HepG2 (cell line): ENCODE results near the gene RABGAP1L. TPM values are rescaled to one million over a fixed set of nuclear protein-coding genes. Genes with fewer than 3 reads are reported as not detected.

ENCODE experiments used
- ATAC-seq: fragments of 200-7000 bp; cut with Tn5 transposase; 3 replicates; pipeline ENCODE4 v1.9.1; 2020; ENCODE audit warnings: mild to moderate bottlenecking, moderate library complexity
- BruUV-seq: library from RNA; stranded (reverse); fragments of 400-500 nt; replicated peaks from 2 replicates; lab custom pipeline; 2021; lab: Mats Ljungman, UMichigan
- CTCF ChIA-PET: fragments of 300-600 bp; formaldehyde crosslinking; extraction: SDS; loops from one replicate; lab custom pipeline; 2021; ENCODE audit warnings: low total read pairs, inconsistent platforms, low intra/inter-chr PET ratio; lab: Yijun Ruan, JAX
- POLR2A ChIA-PET: fragments of 350-600 bp; sonication (Branson Sonifier 250); formaldehyde crosslinking; loops from one replicate; lab custom pipeline; 2020; ENCODE audit warnings: antibody characterized with exemption, inconsistent platforms; lab: Yijun Ruan, JAX
- DNase-seq: peaks from one replicate; pipeline ENCODE4 v3.0.0-alpha.2; 2015; ENCODE audit warnings: low spot score
- FAIRE-seq: peaks from 3 replicates; lab custom pipeline; 2011; peaks lifted over from hg19 to GRCh38; lab: Jason Lieb, UNC
- H2AFZ ChIP-seq: one replicate; pipeline ENCODE4 v1.6.1; 2011; ENCODE audit warnings: low read length, inconsistent platforms
- H3K27ac ChIP-seq: fragments of 300-600 bp; 3 replicates; pipeline ENCODE4 v1.8.0; 2011; ENCODE audit warnings: mixed run types, mild to moderate bottlenecking, mixed read lengths, low read length, inconsistent platforms; ENCODE audit not compliant: insufficient read depth; ENCODE audit errors: extremely low read length
- H3K27me3 ChIP-seq, 2 experiments: fragments of 200-600 bp in 1 of 2; 2 replicates in 1 of 2; 3 replicates in 1 of 2; pipeline versions ENCODE4 v1.6.0 to v1.8.0; 2011; ENCODE audit warnings: low read length in 2 of 2, mild to moderate bottlenecking in 2 of 2, moderate library complexity in 2 of 2, inconsistent platforms in 1 of 2; ENCODE audit not compliant: insufficient read depth in 2 of 2, control insufficient read depth in 1 of 2
- H3K36me3 ChIP-seq, 2 experiments: fragments of 200-600 bp in 1 of 2; replicated peaks in 1 of 2; 2 replicates in 1 of 2; 3 replicates in 1 of 2; pipeline versions ENCODE4 v1.5.1 to v1.8.0; 2011; ENCODE audit warnings: low read length in 2 of 2, inconsistent platforms in 1 of 2; ENCODE audit not compliant: insufficient read depth in 2 of 2, control insufficient read depth in 1 of 2
- H3K4me1 ChIP-seq: 2 replicates; pipeline ENCODE4 v1.5.1; 2012; ENCODE audit warnings: low read length, inconsistent platforms; ENCODE audit not compliant: insufficient read depth
- H3K4me2 ChIP-seq: 2 replicates; pipeline ENCODE4 v1.6.0; 2011; ENCODE audit warnings: low read depth, low read length, inconsistent platforms
- H3K4me3 ChIP-seq, 3 experiments: fragments of 200-600 bp in 1 of 3; sonication (generic), shearing (Covaris generic) in 1 of 3; replicated peaks in 1 of 3; 2 replicates each; pipeline ENCODE4 v1.5.1; 2011 to 2016; ENCODE audit warnings: low read length in 3 of 3, inconsistent platforms in 2 of 3, low read depth in 2 of 3, mild to moderate bottlenecking in 2 of 3, control low read depth in 1 of 3, mixed read lengths in 1 of 3; ENCODE audit not compliant: insufficient read depth in 1 of 3
- H3K79me2 ChIP-seq: one replicate; pipeline ENCODE4 v1.6.1; 2011; ENCODE audit warnings: low read length, inconsistent platforms; ENCODE audit not compliant: insufficient read depth
- H3K9ac ChIP-seq: 2 replicates; pipeline ENCODE4 v1.6.0; 2011; ENCODE audit warnings: mild to moderate bottlenecking, low read depth, low read length, inconsistent platforms; ENCODE audit not compliant: insufficient read depth
- H3K9me3 ChIP-seq: 2 replicates; pipeline ENCODE4 v1.5.1; 2012; ENCODE audit warnings: mild to moderate bottlenecking, low read length
- H4K20me1 ChIP-seq: 2 replicates; pipeline ENCODE4 v1.6.0; 2011; ENCODE audit warnings: inconsistent platforms, mild to moderate bottlenecking, low read length, moderate library complexity; ENCODE audit not compliant: insufficient read depth
- ARID4A ChIP-seq: sonication (generic); formaldehyde crosslinking; IDR thresholded peaks from 2 replicates; pipeline ENCODE4 v1.5.0; 2020; ENCODE audit warnings: mild to moderate bottlenecking, missing genetic modification reagents, borderline replicate concordance
- E2F5 ChIP-seq: sonication (generic); formaldehyde crosslinking; conservative IDR thresholded peaks from 2 replicates; pipeline ENCODE4 v1.4.0; 2020; ENCODE audit warnings: missing genetic modification reagents
- WGBS: methylation state at CpG from one replicate; pipeline ENCODE4 v1.1.6; 2017; ENCODE audit warnings: low lambda C conversion rate; 5-methylcytosine and 5-hydroxymethylcytosine counted together
- in situ Hi-C: cut with HindIII; loops from 2 replicates; pipeline ENCODE4 v1.10.0; 2017; ENCODE audit warnings: low pct_unique_long_range_greater_than_20kb; ENCODE audit not compliant: extremely low pct_ligation_motif_present
- intact Hi-C: fragments of 100-400 bp; cut with micrococcal nuclease; formaldehyde crosslinking; loops from one replicate; pipeline ENCODE4 v1.10.0; 2022; ENCODE audit not compliant: unreplicated experiment
- polyA plus RNA-seq, 8 experiments: library from polyadenylated mRNA; depleted of rRNA in 3 of 8; stranded (reverse) in 7 of 8; unstranded in 1 of 8; fragments of >200 nt; fragmentation: Illumina TruSeq in 4 of 8; extraction: Trizol in 4 of 8; gene quantifications; 2 replicates each; pipeline versions ENCODE4 v1.2.1 to v1.2.3, GENCODE V29; 2011 to 2016; ENCODE audit warnings: low read depth in 4 of 8, missing spikeins in 1 of 8, mixed read lengths in 1 of 8; ENCODE audit not compliant: insufficient read depth in 1 of 8
- total RNA-seq, 5 experiments: library from RNA; depleted of rRNA; stranded (reverse); fragments of >200 nt; fragmentation: Illumina TruSeq; extraction: Trizol; gene quantifications; 2 replicates each; pipeline ENCODE4 v1.2.3, GENCODE V29; 2016; ENCODE audit warnings: low read depth in 1 of 5

RABGAP1L gene
- total and polyA plus RNA-seq, 2 of the 13 experiments (the other 11 are each of a cell fraction or from before 2014, with no cell fraction given), result 7.9 to 22.6 TPM

DNA sequence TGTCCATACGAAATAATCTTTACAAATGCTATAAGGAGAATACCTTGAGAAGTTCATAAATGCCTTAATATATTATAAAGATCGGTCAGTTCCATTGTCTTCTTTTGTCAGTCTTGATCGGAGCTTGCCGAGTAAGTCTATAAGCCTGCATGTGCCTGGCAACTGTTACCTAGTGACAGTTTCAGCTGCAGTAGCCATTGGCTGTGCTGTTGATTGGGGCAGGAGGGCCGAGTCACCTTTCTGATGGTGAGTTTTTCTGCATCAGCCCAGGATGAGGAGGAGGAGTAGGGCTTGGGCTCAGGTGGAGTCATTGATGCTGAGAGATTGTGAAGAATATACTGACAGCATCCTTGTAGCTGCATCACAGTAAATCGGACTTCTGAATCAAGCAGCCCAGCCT lies 286.5 kb downstream of the RABGAP1L start:
- H3K27me3 ChIP-seq, result no peaks in the 10 kb centered on the region
- H3K4me1 ChIP-seq, result no peaks in the 10 kb centered on the region
- H2AFZ ChIP-seq, result no peak overlapping the region
- no peak overlapping the region for H3K27ac ChIP-seq
- intact Hi-C loops, result no loop called here
- BruUV-seq, result no TSS peak
- no peak for ATAC-seq
- in situ Hi-C loops, result no loop called here
- no peak overlapping the region for H3K4me3 ChIP-seq
- WGBS, result 89% methylated on average over 6 of the region's 6 CpGs
- no peak overlapping the region for H3K9ac ChIP-seq
- CTCF ChIA-PET, result no interaction called here
- H3K36me3 ChIP-seq, result no peaks in the 10 kb centered on the region
- DNase-seq, result no peak
- no peaks in the 10 kb centered on the region for H3K9me3 ChIP-seq
- TF ChIP-seq E2F5 (CRISPR knock-in tag) (no peak), ARID4A (CRISPR knock-in tag) (no peak)
- TF ChIP-seq, all 625 proteins: peak for 0
- no peaks in the 10 kb centered on the region for H4K20me1 ChIP-seq
- H3K4me2 ChIP-seq, result no peak overlapping the region
- POLR2A ChIA-PET, result no interaction called here
- no peak for FAIRE-seq
- no peaks in the 10 kb centered on the region for H3K79me2 ChIP-seq
